ENCODE data around the gene TAS2R8.
"Not testable (repeated sequence)": the region's sequence is repeated elsewhere in the genome, so short reads cannot be mapped to it uniquely, and the experiment has no call there.

TAS2R8 gene

DNA sequence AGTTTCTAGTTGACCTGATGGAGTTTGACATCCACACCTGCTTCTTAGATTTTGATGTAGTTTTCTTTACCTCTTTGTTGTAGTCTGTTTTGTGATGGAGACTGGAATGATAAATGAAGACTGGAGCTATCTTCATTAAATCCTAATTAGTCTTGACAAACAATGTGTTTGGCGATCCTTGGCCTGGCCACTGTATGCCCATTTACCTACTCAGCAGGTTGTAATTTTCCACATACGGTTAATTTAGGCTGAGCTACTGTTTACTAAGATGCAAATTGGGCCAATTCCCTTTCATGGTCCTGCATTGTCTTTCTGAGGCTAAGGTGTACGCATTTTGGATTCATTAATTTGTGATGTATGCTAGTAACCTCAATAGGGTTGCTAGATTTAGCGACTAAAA lies 4.5 kb downstream of the TAS2R8 start, which contains the start of gene TAS2R7:
Gene TAS2R7 (minus strand): TSS at position 41 of the 400 bp plus-strand sequence. CDS start 57 bp downstream, outside the sequence.
- Mint-ChIP-seq H3K27me3 (peaks cover 76% of the 10 kb centered on the region), H3K27ac (ENCODE audit: low read depth) (no peak within 1 kb of the TSS), H3K36me3 (ENCODE audit: insufficient read depth) (no peaks in the 10 kb centered on the region), H3K9me3 (no peaks in the 10 kb centered on the region), H3K4me1 (no peaks in the 10 kb centered on the region), H3K4me3 (no peak within 1 kb of the TSS)
- ATAC-seq (replicated peaks; ENCODE audit: extremely low read depth, poor library complexity, severe bottlenecking) (no peak), DNase-seq (ENCODE audit: low spot score in 2 of 2) (no peak)

- H3K9me3 Mint-ChIP-seq: no peaks in the 10 kb centered on the region
- no peak for ATAC-seq (replicated peaks; ENCODE audit: extremely low read depth, poor library complexity, severe bottlenecking)
- H3K36me3 Mint-ChIP-seq (ENCODE audit: insufficient read depth): no peaks in the 10 kb centered on the region
- H3K4me1 Mint-ChIP-seq: no peaks in the 10 kb centered on the region
- no peak overlapping the region for H3K27ac Mint-ChIP-seq (ENCODE audit: low read depth)
- peaks cover 85% of the 10 kb centered on the region for H3K27me3 Mint-ChIP-seq
- no peak overlapping the region for H3K4me3 Mint-ChIP-seq
- no peak for DNase-seq (ENCODE audit: low spot score in 2 of 2)
Measured at GRCh38 chr12:10801741-10802140, 5.3 kb downstream of the TAS2R8 start.

- no peaks in the 10 kb centered on the region for H3K4me1 Mint-ChIP-seq
- H3K27me3 Mint-ChIP-seq: peaks cover 46% of the 10 kb centered on the region
- no peak overlapping the region for H3K4me3 Mint-ChIP-seq
- no peak for ATAC-seq (replicated peaks; ENCODE audit: extremely low read depth, poor library complexity, severe bottlenecking)
- H3K36me3 Mint-ChIP-seq (ENCODE audit: insufficient read depth): no peaks in the 10 kb centered on the region
- no peaks in the 10 kb centered on the region for H3K9me3 Mint-ChIP-seq
- DNase-seq (ENCODE audit: low spot score in 2 of 2): no peak
- H3K27ac Mint-ChIP-seq (ENCODE audit: low read depth): no peak overlapping the region
Measured at GRCh38 chr12:10794222-10794621, 12.9 kb downstream of the TAS2R8 start.

DNA sequence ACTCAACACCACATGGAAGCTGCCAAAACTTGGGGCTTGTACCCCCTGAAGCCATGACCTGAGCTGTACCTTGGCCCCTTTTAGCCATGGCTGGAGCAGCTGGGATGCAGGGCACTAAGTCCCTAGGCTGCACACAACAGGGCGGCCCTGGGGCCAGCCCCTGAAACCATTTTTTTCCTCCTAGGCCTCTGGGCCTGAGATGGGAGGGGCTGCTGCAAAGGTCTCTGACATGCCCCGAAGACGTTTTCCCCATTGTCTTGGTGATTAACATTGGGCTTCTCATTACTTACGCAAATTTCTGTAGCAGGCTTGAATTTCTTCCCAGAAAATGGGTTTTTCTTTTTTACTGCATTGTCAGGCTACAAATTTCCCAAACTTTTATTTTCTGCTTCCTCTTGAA lies 15.3 kb downstream of the TAS2R8 start:
- not testable (repeated sequence) for H3K4me3 Mint-ChIP-seq; H3K27ac Mint-ChIP-seq (ENCODE audit: low read depth); H3K36me3 Mint-ChIP-seq (ENCODE audit: insufficient read depth); DNase-seq (ENCODE audit: low spot score in 2 of 2); ATAC-seq (replicated peaks; ENCODE audit: extremely low read depth, poor library complexity, severe bottlenecking); H3K9me3 Mint-ChIP-seq; H3K4me1 Mint-ChIP-seq
- H3K27me3 Mint-ChIP-seq: peaks cover 35% of the 10 kb centered on the region

- Mint-ChIP-seq H3K4me1 (no peaks in the 10 kb centered on the region), H3K36me3 (ENCODE audit: insufficient read depth) (no peaks in the 10 kb centered on the region)
- no peak for DNase-seq (ENCODE audit: low spot score in 2 of 2)
Measured at GRCh38 chr12:10783252-10783651, 23.8 kb downstream of the TAS2R8 start.

GRCh38 chr12:10779103-10779502 lies 28.0 kb downstream of the TAS2R8 start:
- Mint-ChIP-seq H3K9me3 (no peaks in the 10 kb centered on the region), H3K27ac (ENCODE audit: low read depth) (no peak overlapping the region), H3K4me3 (no peak overlapping the region), H3K36me3 (ENCODE audit: insufficient read depth) (no peaks in the 10 kb centered on the region), H3K4me1 (no peaks in the 10 kb centered on the region), H3K27me3 (peaks cover 38% of the 10 kb centered on the region)
- DNase-seq (ENCODE audit: low spot score in 2 of 2) (no peak), ATAC-seq (replicated peaks; ENCODE audit: extremely low read depth, poor library complexity, severe bottlenecking) (no peak)

More at GRCh38 chr12:10783252-10783651, 23.8 kb downstream of the TAS2R8 start:
- Mint-ChIP-seq H3K4me3 (no peak overlapping the region), H3K9me3 (no peaks in the 10 kb centered on the region), H3K27ac (ENCODE audit: low read depth) (no peak overlapping the region), H3K27me3 (peaks cover 32% of the 10 kb centered on the region)
- no peak for ATAC-seq (replicated peaks; ENCODE audit: extremely low read depth, poor library complexity, severe bottlenecking)

- H3K36me3 Mint-ChIP-seq (ENCODE audit: insufficient read depth): no peaks in the 10 kb centered on the region
- no peak overlapping the region for H3K4me3 Mint-ChIP-seq
- no peak overlapping the region for H3K27ac Mint-ChIP-seq (ENCODE audit: low read depth)
- ATAC-seq (replicated peaks; ENCODE audit: extremely low read depth, poor library complexity, severe bottlenecking) (no peak), DNase-seq (ENCODE audit: low spot score in 2 of 2) (no peak)
- H3K4me1 Mint-ChIP-seq: no peaks in the 10 kb centered on the region
- H3K9me3 Mint-ChIP-seq: no peaks in the 10 kb centered on the region
- H3K27me3 Mint-ChIP-seq: peaks cover 84% of the 10 kb centered on the region
Measured at GRCh38 chr12:10771132-10771733, 35.9 kb downstream of the TAS2R8 start.

DNA sequence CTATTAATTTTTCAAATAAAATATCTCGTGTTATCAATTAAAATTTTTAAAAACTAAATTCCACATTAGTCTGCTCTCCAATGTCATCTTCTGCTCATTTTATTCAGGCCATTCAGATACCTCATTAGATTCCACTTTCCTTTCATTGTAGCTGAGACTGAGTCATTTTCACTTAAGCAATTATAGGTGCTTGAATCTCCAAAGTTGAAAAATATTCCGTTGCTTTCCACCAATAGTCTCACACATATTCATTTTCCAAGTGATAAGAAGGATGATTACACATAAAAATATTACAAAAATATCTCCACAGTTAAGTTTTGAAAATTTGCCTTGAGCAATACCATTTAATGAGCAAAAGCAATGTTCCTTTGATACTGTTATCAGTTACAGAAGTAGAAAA lies 47.4 kb downstream of the TAS2R8 start:
- H3K9me3 Mint-ChIP-seq: peaks cover 11% of the 10 kb centered on the region
- peaks cover 2% of the 10 kb centered on the region for H3K36me3 Mint-ChIP-seq (ENCODE audit: insufficient read depth)
- H3K4me3 Mint-ChIP-seq: no peak overlapping the region
- H3K27me3 Mint-ChIP-seq: peaks cover 77% of the 10 kb centered on the region
- no peaks in the 10 kb centered on the region for H3K4me1 Mint-ChIP-seq
- DNase-seq (ENCODE audit: low spot score in 2 of 2): no peak
- no peak overlapping the region for H3K27ac Mint-ChIP-seq (ENCODE audit: low read depth)
- ATAC-seq (replicated peaks; ENCODE audit: extremely low read depth, poor library complexity, severe bottlenecking): no peak

DNA sequence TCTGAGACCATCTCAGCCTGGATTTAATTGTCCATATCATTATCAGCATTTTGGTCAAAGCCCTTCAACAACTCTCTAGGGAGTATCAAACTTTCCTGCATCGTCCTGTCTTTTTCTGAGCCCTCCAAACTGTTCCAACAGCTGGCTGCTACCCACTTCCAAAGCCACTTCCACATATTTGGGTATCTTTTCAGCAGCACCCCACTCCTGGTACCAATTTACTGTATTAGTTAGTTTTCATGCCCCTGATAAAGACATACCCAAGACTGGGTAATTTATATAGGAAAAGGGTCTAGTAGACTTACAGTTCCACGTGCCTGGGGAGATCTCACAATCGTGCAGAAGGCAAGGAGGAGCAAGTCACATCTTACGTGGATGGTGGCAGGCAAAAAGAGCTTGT lies 50.9 kb downstream of the TAS2R8 start:
- DNase-seq (ENCODE audit: low spot score in 2 of 2): no peak
- Mint-ChIP-seq H3K4me3 (no peak overlapping the region), H3K36me3 (ENCODE audit: insufficient read depth) (peaks cover 3% of the 10 kb centered on the region), H3K27me3 (peaks cover 82% of the 10 kb centered on the region), H3K9me3 (peaks cover 11% of the 10 kb centered on the region), H3K27ac (ENCODE audit: low read depth) (no peak overlapping the region), H3K4me1 (peaks cover 1% of the 10 kb centered on the region)
- no peak for ATAC-seq (replicated peaks; ENCODE audit: extremely low read depth, poor library complexity, severe bottlenecking)

All from central memory CD8-positive, alpha-beta T cell (primary cell).